GM12878 (cell line): ENCODE measurements around the gene PREP. TPM values are rescaled to one million over a fixed set of nuclear protein-coding genes. Genes with fewer than 3 reads are reported as not detected.

Source experiments
- ATAC-seq: fragments of 200-7000 bp; cut with Tn5 transposase; 3 replicates; pipeline ENCODE4 v1.9.1; 2020; ENCODE audit warnings: mild to moderate bottlenecking, moderate library complexity
- BruUV-seq: library from RNA; stranded (reverse); fragments of 400-500 nt; replicated peaks from 2 replicates; lab custom pipeline; 2021; lab: Mats Ljungman, UMichigan
- CTCF ChIA-PET: fragments of 300-600 bp; sonication (Branson Sonifier 250); formaldehyde crosslinking; extraction: SDS; loops from one replicate; lab custom pipeline; 2021; ENCODE audit warnings: inconsistent platforms; lab: Yijun Ruan, JAX
- POLR2A ChIA-PET: fragments of 350-600 bp; formaldehyde crosslinking; extraction: SDS; loops from one replicate; lab custom pipeline; 2021; ENCODE audit warnings: inconsistent platforms; lab: Charles Lee
- RAD21 ChIA-PET: fragments of 300-600 bp; sonication (Branson Sonifier 250); formaldehyde crosslinking; loops from one replicate; lab custom pipeline; 2023; ENCODE audit warnings: antibody characterized with exemption; ENCODE audit not compliant: unreplicated experiment; lab: Charles Lee
- SMC1A ChIA-PET: fragments of 300-600 bp; sonication (Branson Sonifier 250); formaldehyde crosslinking; loops from one replicate; lab custom pipeline; 2023; ENCODE audit not compliant: unreplicated experiment, uncharacterized antibody; lab: Charles Lee
- DNase-seq: peaks from one replicate; pipeline ENCODE4 v3.0.0-alpha.2; 2011; ENCODE audit warnings: low read depth, low spot score
- FAIRE-seq: peaks from 3 replicates; lab custom pipeline; 2011; peaks lifted over from hg19 to GRCh38; lab: Jason Lieb, UNC
- H2AFZ ChIP-seq: 2 replicates; pipeline ENCODE4 v1.6.0; 2011; ENCODE audit warnings: low read depth, low read length, control low read depth; ENCODE audit not compliant: control insufficient read depth
- H3K27ac ChIP-seq: 2 replicates; pipeline ENCODE4 v1.5.1; 2011; ENCODE audit warnings: control low read depth; ENCODE audit not compliant: control insufficient read depth, insufficient read depth
- H3K27me3 ChIP-seq, 2 experiments: replicated peaks in 1 of 2; 2 replicates each; pipeline versions ENCODE4 v1.6.0 to v1.6.1; 2011; ENCODE audit warnings: low read length in 1 of 2; ENCODE audit not compliant: control insufficient read depth in 2 of 2, insufficient read depth in 2 of 2
- H3K36me3 ChIP-seq, 2 experiments: 2 replicates each; pipeline ENCODE4 v1.5.1; 2011; ENCODE audit warnings: low read length in 1 of 2; ENCODE audit not compliant: control insufficient read depth in 2 of 2, insufficient read depth in 2 of 2
- H3K4me1 ChIP-seq: 2 replicates; pipeline ENCODE4 v1.6.1; 2011; ENCODE audit warnings: mild to moderate bottlenecking, low read length, moderate library complexity, mixed read lengths; ENCODE audit not compliant: control insufficient read depth, insufficient read depth
- H3K4me2 ChIP-seq: 2 replicates; pipeline ENCODE4 v1.6.0; 2011; ENCODE audit warnings: control low read depth; ENCODE audit not compliant: control insufficient read depth, insufficient read depth
- H3K4me3 ChIP-seq: fragments of 200-600 bp; sonication (generic); 2 replicates; pipeline ENCODE4 v1.5.1; 2016
- H3K79me2 ChIP-seq: 2 replicates; pipeline ENCODE4 v1.6.0; 2011; ENCODE audit warnings: low read length; ENCODE audit not compliant: control insufficient read depth, insufficient read depth
- H3K9ac ChIP-seq: 2 replicates; pipeline ENCODE4 v1.8.0; 2011; ENCODE audit warnings: low read length, control low read depth, mixed read lengths; ENCODE audit not compliant: control insufficient read depth, insufficient read depth
- H3K9me3 ChIP-seq: replicated peaks from 3 replicates; pipeline ENCODE4 v1.5.1; 2011; ENCODE audit warnings: mild to moderate bottlenecking, low read length; ENCODE audit not compliant: control insufficient read depth, insufficient read depth
- H4K20me1 ChIP-seq: 2 replicates; pipeline ENCODE4 v1.6.0; 2011; ENCODE audit not compliant: control insufficient read depth, insufficient read depth
- CBX5 ChIP-seq: sonication (generic); IDR thresholded peaks from 2 replicates; pipeline ENCODE4 v1.6.1; 2016; ENCODE audit warnings: low read depth, moderate library complexity, mild to moderate bottlenecking, inconsistent platforms
- CEBPB ChIP-seq, 2 experiments: fragments of 150-350 bp in 1 of 2; IDR thresholded peaks; 2 replicates each; pipeline ENCODE4 v1.6.1; 2012 to 2014; ENCODE audit warnings: low read depth in 2 of 2, low read length in 2 of 2, borderline replicate concordance in 1 of 2, inconsistent platforms in 1 of 2
- CREM ChIP-seq: IDR thresholded peaks from 2 replicates; pipeline ENCODE4 v1.6.1; 2014; ENCODE audit warnings: antibody characterized with exemption, low read depth
- JUNB ChIP-seq: IDR thresholded peaks from 2 replicates; pipeline ENCODE4 v1.6.1; 2016; ENCODE audit warnings: antibody characterized with exemption, mild to moderate bottlenecking
- NR2C2 ChIP-seq: IDR thresholded peaks from 2 replicates; pipeline ENCODE4 v1.6.1; 2011; ENCODE audit warnings: borderline replicate concordance, low read depth; ENCODE audit not compliant: control insufficient read depth, insufficient read length
- PRDM15 ChIP-seq: fragments of 450-650 bp; formaldehyde crosslinking; IDR thresholded peaks from 2 replicates; pipeline ENCODE4 v1.4.0; 2020; ENCODE audit warnings: mild to moderate bottlenecking, moderate library complexity
- SIN3A ChIP-seq: IDR thresholded peaks from 2 replicates; pipeline ENCODE4 v1.6.1; 2012; ENCODE audit warnings: low read depth, low read length, improper control_type of control experiment
- SREBF1 ChIP-seq: IDR thresholded peaks from 2 replicates; pipeline ENCODE4 v1.6.1; 2012; ENCODE audit warnings: mild to moderate bottlenecking, low read length
- STAT3 ChIP-seq: IDR thresholded peaks from 2 replicates; pipeline ENCODE4 v1.6.1; 2011; ENCODE audit warnings: low read depth, low read length, improper control_type of control experiment
- USF1 ChIP-seq: IDR thresholded peaks from 2 replicates; pipeline ENCODE4 v1.6.1; 2011; ENCODE audit warnings: borderline replicate concordance, low read depth, mild to moderate bottlenecking, moderate library complexity, mixed read lengths, low read length; ENCODE audit not compliant: insufficient read depth; ENCODE audit errors: extremely low read length
- ZNF207 ChIP-seq: fragments of 450-650 bp; IDR thresholded peaks from 2 replicates; pipeline ENCODE4 v1.6.1; 2014; ENCODE audit warnings: antibody characterized with exemption, mild to moderate bottlenecking, borderline replicate concordance
- ZZZ3 ChIP-seq: IDR thresholded peaks from 2 replicates; pipeline ENCODE4 v1.6.1; 2011; ENCODE audit warnings: low read depth; ENCODE audit not compliant: control insufficient read depth, insufficient read length
- WGBS: methylation state at CpG from one replicate; pipeline ENCODE4 v1.1.6; 2016; ENCODE audit warnings: low lambda C conversion rate; ENCODE audit not compliant: insufficient replicate concordance, insufficient coverage; ENCODE audit errors: missing lambda C conversion rate; 5-methylcytosine and 5-hydroxymethylcytosine counted together
- in situ Hi-C: fragments of 300-500 bp; cut with MboI; formaldehyde crosslinking; loops from 9 replicates; pipeline ENCODE4 v1.14.3; 2018; ENCODE audit warnings: mixed read lengths
- intact Hi-C: fragments of 100-400 bp; cut with micrococcal nuclease; formaldehyde crosslinking; loops from one replicate; pipeline ENCODE4 v1.14.2; 2022; ENCODE audit not compliant: unreplicated experiment
- polyA plus RNA-seq, 11 experiments: library from polyadenylated mRNA; depleted of rRNA in 4 of 11; unstranded in 6 of 11; stranded (reverse) in 5 of 11; fragments of >200 nt; fragmentation: Nextera tagmentation in 4 of 11; fragmentation: Illumina TruSeq in 1 of 11; extraction: Ambion mirVana in 4 of 11; extraction: Trizol in 1 of 11; gene quantifications; 1 replicate in 1 of 11; 2 replicates in 10 of 11; pipeline versions ENCODE4 v1.2.1 to v1.2.3, GENCODE V29; 2011 to 2016; ENCODE audit warnings: inconsistent platforms in 2 of 11, missing spikeins in 2 of 11, low read depth in 1 of 11
- total RNA-seq, 4 experiments: library from RNA; depleted of rRNA in 3 of 4; stranded (reverse); fragments of >200 nt in 3 of 4; fragmentation: Illumina TruSeq in 1 of 4; extraction: Trizol in 1 of 4; gene quantifications; 2 replicates each; pipeline versions ENCODE4 v1.2.1 to v1.2.3, GENCODE V29; 2013 to 2021
- TF ChIP-seq, protein P1 (sequence below): fragments of 450-650 bp; IDR thresholded peaks from 2 replicates; pipeline ENCODE4 v1.6.1; 2014; ENCODE audit warnings: mild to moderate bottlenecking
- TF ChIP-seq, protein P2 (sequence below): fragments of 150-350 bp; IDR thresholded peaks from 2 replicates; pipeline ENCODE4 v1.6.1; 2014; ENCODE audit warnings: mild to moderate bottlenecking, low read depth, low read length
- TF ChIP-seq, protein P3 (sequence below): fragments of 450-650 bp; IDR thresholded peaks from 2 replicates; pipeline ENCODE4 v1.6.1; 2017; ENCODE audit warnings: antibody characterized with exemption, mild to moderate bottlenecking, moderate library complexity

PREP gene
- total and polyA plus RNA-seq, 10 of the 15 experiments (the other 5 are each of a cell fraction or from before 2014, with no cell fraction given) = 6.5 to 33.6 (median 18.1) TPM

DNA sequence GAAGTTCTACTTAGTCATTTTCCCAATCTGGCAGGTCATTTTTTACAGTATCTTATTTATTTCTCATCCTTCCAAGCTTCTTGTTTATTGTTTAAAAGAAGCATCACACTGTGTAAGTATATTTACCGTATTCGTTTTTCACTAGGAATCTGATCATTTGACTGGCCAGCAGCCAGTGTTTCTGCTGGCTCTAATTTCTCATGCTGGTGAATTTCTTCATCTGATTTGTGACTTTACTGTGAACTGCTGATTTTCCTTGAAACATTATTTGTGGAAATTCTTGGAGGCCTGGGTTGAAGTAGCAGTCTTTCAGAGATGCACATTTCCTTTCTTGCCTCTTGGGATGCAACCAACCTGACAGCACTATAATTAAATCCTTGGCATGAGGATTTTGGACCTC lies 65.9 kb downstream of the PREP start:
- no peak overlapping the region for H3K4me2 ChIP-seq
- H3K4me3 ChIP-seq = no peak overlapping the region
- 98% methylated on average over 2 of the region's 2 CpGs for WGBS
- H3K27ac ChIP-seq = no peak overlapping the region
- no peak overlapping the region for H2AFZ ChIP-seq
- no TSS peak for BruUV-seq
- no peak for ATAC-seq
- no peaks in the 10 kb centered on the region for H3K9me3 ChIP-seq
- H4K20me1 ChIP-seq = no peaks in the 10 kb centered on the region
- DNase-seq = no peak
- no peaks in the 10 kb centered on the region for H3K27me3 ChIP-seq
- H3K36me3 ChIP-seq = peaks cover 2 to 5% of the 10 kb centered on the region in 2 experiments
- intact Hi-C loops = no loop called here
- ChIA-PET SMC1A (interaction anchor here (0.9 kb wide), 1 partner anchor 8 kb away, joined by 3 read pairs; no protein-coding TSS in a partner anchor), POLR2A (no interaction called here), RAD21 (no interaction called here), CTCF (no interaction called here)
- FAIRE-seq = no peak
- in situ Hi-C loops = no loop called here
- no peak overlapping the region for H3K9ac ChIP-seq
- H3K79me2 ChIP-seq = no peaks in the 10 kb centered on the region
- H3K4me1 ChIP-seq = no peaks in the 10 kb centered on the region
- no peak for TF ChIP-seq PRDM15 (CRISPR knock-in tag)
- TF ChIP-seq CREM = no peak
- no peak for TF ChIP-seq NR2C2
- no peak for TF ChIP-seq JUNB
- TF ChIP-seq, protein P1, sequence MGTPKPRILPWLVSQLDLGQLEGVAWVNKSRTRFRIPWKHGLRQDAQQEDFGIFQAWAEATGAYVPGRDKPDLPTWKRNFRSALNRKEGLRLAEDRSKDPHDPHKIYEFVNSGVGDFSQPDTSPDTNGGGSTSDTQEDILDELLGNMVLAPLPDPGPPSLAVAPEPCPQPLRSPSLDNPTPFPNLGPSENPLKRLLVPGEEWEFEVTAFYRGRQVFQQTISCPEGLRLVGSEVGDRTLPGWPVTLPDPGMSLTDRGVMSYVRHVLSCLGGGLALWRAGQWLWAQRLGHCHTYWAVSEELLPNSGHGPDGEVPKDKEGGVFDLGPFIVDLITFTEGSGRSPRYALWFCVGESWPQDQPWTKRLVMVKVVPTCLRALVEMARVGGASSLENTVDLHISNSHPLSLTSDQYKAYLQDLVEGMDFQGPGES = no peak
- TF ChIP-seq SREBF1 = no peak
- TF ChIP-seq STAT3 = no peak
- no peak for TF ChIP-seq USF1
- TF ChIP-seq ZNF207 = no peak
- TF ChIP-seq, protein P2, sequence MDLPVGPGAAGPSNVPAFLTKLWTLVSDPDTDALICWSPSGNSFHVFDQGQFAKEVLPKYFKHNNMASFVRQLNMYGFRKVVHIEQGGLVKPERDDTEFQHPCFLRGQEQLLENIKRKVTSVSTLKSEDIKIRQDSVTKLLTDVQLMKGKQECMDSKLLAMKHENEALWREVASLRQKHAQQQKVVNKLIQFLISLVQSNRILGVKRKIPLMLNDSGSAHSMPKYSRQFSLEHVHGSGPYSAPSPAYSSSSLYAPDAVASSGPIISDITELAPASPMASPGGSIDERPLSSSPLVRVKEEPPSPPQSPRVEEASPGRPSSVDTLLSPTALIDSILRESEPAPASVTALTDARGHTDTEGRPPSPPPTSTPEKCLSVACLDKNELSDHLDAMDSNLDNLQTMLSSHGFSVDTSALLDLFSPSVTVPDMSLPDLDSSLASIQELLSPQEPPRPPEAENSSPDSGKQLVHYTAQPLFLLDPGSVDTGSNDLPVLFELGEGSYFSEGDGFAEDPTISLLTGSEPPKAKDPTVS = no peak
- TF ChIP-seq SIN3A = no peak
- TF ChIP-seq CEBPB (IDR thresholded peaks at IDR 0.05; ENCODE audit: borderline replicate concordance in 1 of 2, low read depth in 2 of 2, low read length in 2 of 2) = no peak
- TF ChIP-seq ZZZ3 = no peak
- TF ChIP-seq, protein P3, sequence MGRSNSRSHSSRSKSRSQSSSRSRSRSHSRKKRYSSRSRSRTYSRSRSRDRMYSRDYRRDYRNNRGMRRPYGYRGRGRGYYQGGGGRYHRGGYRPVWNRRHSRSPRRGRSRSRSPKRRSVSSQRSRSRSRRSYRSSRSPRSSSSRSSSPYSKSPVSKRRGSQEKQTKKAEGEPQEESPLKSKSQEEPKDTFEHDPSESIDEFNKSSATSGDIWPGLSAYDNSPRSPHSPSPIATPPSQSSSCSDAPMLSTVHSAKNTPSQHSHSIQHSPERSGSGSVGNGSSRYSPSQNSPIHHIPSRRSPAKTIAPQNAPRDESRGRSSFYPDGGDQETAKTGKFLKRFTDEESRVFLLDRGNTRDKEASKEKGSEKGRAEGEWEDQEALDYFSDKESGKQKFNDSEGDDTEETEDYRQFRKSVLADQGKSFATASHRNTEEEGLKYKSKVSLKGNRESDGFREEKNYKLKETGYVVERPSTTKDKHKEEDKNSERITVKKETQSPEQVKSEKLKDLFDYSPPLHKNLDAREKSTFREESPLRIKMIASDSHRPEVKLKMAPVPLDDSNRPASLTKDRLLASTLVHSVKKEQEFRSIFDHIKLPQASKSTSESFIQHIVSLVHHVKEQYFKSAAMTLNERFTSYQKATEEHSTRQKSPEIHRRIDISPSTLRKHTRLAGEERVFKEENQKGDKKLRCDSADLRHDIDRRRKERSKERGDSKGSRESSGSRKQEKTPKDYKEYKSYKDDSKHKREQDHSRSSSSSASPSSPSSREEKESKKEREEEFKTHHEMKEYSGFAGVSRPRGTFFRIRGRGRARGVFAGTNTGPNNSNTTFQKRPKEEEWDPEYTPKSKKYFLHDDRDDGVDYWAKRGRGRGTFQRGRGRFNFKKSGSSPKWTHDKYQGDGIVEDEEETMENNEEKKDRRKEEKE = no peak
- no peak for TF ChIP-seq CBX5
